ENCODE data around the gene CCNY. TPM values are rescaled to one million over a fixed set of nuclear protein-coding genes. Genes with fewer than 3 reads are reported as not detected.
A peak's percentile ranks its signal among the peaks of the same experiment; 100 is the strongest.

Gene CCNY
- total RNA-seq, 4 donors from 2014 or later: 21.7 to 27.7 (median 24.8) TPM

GRCh38 chr10:35420827-35421552, 84.7 kb downstream of the CCNY start:
- H3K27ac ChIP-seq: peak overlapping the region in 3 of 4 donors; percentile 17 to 70 (median 49)
- no peaks in the 10 kb centered on the region for H3K9me3 ChIP-seq
- TF ChIP-seq, protein P1, sequence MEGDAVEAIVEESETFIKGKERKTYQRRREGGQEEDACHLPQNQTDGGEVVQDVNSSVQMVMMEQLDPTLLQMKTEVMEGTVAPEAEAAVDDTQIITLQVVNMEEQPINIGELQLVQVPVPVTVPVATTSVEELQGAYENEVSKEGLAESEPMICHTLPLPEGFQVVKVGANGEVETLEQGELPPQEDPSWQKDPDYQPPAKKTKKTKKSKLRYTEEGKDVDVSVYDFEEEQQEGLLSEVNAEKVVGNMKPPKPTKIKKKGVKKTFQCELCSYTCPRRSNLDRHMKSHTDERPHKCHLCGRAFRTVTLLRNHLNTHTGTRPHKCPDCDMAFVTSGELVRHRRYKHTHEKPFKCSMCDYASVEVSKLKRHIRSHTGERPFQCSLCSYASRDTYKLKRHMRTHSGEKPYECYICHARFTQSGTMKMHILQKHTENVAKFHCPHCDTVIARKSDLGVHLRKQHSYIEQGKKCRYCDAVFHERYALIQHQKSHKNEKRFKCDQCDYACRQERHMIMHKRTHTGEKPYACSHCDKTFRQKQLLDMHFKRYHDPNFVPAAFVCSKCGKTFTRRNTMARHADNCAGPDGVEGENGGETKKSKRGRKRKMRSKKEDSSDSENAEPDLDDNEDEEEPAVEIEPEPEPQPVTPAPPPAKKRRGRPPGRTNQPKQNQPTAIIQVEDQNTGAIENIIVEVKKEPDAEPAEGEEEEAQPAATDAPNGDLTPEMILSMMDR (IDR thresholded peaks at IDR 0.05): no peak
- TF ChIP-seq POLR2A (IDR thresholded peaks at IDR 0.05): no peak
- no peak for DNase-seq
- H3K36me3 ChIP-seq: no peaks in the 10 kb centered on the region
- peaks cover 0 to 5% (median 0%) of the 10 kb centered on the region in 4 donors for H3K4me1 ChIP-seq
- H3K27me3 ChIP-seq: no peaks in the 10 kb centered on the region
- no peak overlapping the region for H3K4me3 ChIP-seq

DNA sequence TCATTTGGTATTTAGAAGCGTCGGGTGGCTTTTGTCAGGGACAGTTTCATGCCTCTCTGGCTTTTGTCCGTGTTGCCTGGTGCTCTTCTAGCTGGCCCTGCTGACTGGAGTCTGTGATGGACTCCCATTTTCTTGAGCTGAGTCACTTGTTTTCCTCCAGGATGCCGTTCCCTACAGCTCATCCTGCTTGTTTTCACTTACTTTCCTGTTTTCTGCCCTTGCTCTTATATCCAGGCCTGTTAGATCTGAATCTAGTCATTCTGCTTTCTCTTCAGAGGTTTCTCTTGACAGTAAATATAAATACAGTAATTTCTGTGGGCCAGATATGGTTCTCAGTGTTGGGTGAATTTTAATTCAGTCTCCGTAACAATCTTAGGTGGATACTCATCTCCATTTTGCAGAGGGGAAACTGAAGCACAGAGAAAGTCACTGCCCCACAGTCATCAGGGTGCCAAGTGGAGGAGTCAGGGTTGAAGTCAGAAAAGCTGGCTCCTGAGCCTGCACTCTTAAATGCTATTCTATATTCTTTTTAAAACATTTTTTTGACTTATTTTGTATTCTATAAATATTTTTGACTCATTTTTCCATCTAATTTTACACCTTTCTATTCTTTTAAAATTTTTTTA, 85.4 kb downstream of the CCNY start:
- Histone ChIP-seq H3K36me3 (no peaks in the 10 kb centered on the region), H3K4me1 (peaks cover 0 to 5% (median 0%) of the 10 kb centered on the region in 4 donors), H3K27ac (peak overlapping the region in 3 of 4 donors; percentile 17 to 70 (median 49)), H3K4me3 (no peak overlapping the region), H3K9me3 (no peaks in the 10 kb centered on the region), H3K27me3 (no peaks in the 10 kb centered on the region)
- DNase-seq: no peak
- TF ChIP-seq POLR2A (IDR thresholded peaks at IDR 0.05): no peak
- TF ChIP-seq, protein P1 (IDR thresholded peaks at IDR 0.05): no peak

DNA sequence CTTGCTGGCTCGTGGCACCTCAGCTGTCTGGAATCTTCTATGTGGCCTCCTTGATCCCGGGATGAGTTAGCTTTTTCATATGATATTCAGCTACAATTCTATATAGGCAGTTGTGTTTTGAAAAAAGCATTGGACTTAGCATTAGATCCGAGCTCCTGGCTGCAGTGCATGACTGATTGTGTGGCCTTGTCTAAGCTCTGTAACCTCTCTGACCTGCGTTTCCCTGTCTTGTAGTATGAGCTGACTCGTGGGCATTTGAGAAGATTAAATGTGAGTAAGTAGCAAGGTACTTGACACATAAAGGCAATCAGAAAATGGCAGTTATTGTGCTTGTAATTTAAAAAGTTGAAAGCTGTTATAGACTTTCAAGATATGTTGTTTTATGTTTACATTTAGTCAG, 85.9 kb downstream of the CCNY start:
- Histone ChIP-seq H3K27ac (peak overlapping the region in 1 of 4 donors; percentile 70), H3K9me3 (no peaks in the 10 kb centered on the region), H3K4me3 (no peak overlapping the region), H3K36me3 (no peaks in the 10 kb centered on the region), H3K4me1 (peaks cover 0 to 7% (median 1%) of the 10 kb centered on the region in 4 donors), H3K27me3 (no peaks in the 10 kb centered on the region)
- DNase-seq: no peak
- TF ChIP-seq, protein P1 (IDR thresholded peaks at IDR 0.05): no peak
- no peak for TF ChIP-seq POLR2A (IDR thresholded peaks at IDR 0.05)

DNA sequence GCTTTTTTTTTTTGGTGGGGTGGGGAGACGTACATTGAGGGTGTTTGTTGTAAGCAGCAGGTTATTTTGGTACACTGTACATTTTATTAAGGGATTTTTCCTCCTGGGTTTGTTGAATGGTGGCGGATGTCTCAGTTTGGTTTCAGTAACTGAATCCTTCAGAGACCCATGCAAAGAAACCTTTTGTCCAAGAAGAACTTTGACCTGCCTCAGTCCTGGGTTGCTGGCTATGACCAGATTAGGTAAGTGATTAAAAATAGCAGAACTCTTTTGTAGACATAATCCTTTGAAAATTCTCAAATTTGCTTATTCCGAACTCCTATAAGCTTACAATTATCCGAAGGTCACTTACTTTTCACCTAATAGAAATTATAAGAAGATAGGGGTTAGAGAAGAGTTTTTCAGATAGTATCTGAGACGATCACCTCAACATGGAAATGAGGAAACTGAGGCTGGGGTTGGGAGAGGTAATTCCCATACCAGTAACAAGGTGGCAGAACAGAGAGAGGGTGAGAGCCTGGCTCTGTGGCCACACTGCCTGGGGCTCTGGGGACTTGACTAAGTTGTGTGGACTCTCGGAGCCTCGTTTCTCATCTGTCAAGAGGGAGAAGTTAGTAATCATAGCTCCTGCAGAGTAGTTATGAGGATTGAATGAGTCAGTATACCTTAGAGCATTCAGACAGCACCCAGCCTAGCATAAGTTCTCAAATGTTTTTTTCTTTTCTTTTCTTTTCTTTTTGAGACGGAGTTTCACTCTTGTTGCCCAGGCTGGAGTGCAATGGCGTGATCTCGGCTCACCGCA, 87.4 kb downstream of the CCNY start:
- Histone ChIP-seq H3K27me3 (no peaks in the 10 kb centered on the region), H3K9me3 (no peaks in the 10 kb centered on the region), H3K4me1 (peaks cover 0 to 18% (median 4%) of the 10 kb centered on the region in 4 donors), H3K36me3 (no peaks in the 10 kb centered on the region), H3K4me3 (no peak overlapping the region), H3K27ac (no peak overlapping the region)
- DNase-seq: no peak
- TF ChIP-seq POLR2A (IDR thresholded peaks at IDR 0.05): no peak
- TF ChIP-seq, protein P1 (IDR thresholded peaks at IDR 0.05): no peak

DNA sequence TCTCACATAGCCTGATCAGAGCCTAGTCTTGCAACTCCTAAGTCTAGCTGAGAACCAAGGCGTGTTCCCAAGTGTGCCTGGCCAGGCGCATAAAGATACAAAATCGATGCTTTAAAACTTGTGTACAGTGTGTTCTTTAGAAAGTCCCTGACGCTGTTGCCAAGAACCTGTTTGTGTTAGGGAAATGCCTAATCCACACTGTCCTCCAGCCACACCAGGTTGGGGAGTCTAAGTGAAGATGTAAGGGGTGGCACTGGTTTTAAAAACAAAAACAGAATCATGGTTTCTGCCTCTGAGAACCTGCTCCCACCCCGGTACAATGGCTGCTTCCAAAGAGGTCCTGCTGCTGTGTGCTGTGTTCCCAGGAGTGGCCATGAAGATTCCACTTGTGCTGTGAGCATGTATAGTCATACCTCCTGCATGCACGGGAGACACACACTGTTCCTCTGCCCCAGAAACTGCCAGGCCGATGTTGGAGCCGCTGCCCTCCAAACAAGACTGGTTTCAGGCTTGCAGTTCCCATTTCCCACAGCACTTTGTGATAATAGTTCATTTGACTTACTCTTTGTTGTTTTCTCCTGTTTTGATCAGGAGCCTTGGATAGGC, 88.5 kb downstream of the CCNY start:
- Histone ChIP-seq H3K4me3 (no peak overlapping the region), H3K36me3 (no peaks in the 10 kb centered on the region), H3K9me3 (no peaks in the 10 kb centered on the region), H3K27me3 (no peaks in the 10 kb centered on the region), H3K4me1 (peaks cover 0 to 18% (median 4%) of the 10 kb centered on the region in 4 donors), H3K27ac (peak overlapping the region in 1 of 4 donors; percentile 10)
- TF ChIP-seq, protein P1 (IDR thresholded peaks at IDR 0.05): no peak
- no peak for TF ChIP-seq POLR2A (IDR thresholded peaks at IDR 0.05)
- DNase-seq: no peak

Data from Peyer's patch (tissue), 4 donors.